Stimulated activated CD8-positive, alpha-beta memory T cell treated with anti-CD3 and anti-CD28 coated beads, Interleukin-4, amount 100 ng/mL, for 4 hours (primary cell): Measurements from ENCODE around the gene NUDT14.

Experiments
- DNase-seq, 2 donors: peaks; one replicate each; pipeline ENCODE4 v3.0.0-alpha.2; 2020; ENCODE audit warnings: low read depth in 2 of 2, low spot score in 1 of 2

Gene NUDT14

GRCh38 chr14:105176513-105176912 lies 4.6 kb downstream of the NUDT14 start:
- no peak for DNase-seq

GRCh38 chr14:105173901-105174894 lies 6.9 kb downstream of the NUDT14 start:
- no peak for DNase-seq

GRCh38 chr14:105173145-105173544 lies 8.0 kb downstream of the NUDT14 start:
- DNase-seq = no peak

- no peak for DNase-seq
Observed at GRCh38 chr14:105172476-105172875, 8.6 kb downstream of the NUDT14 start.

- DNase-seq = no peak
Observed at GRCh38 chr14:105171004-105171673, 10.0 kb downstream of the NUDT14 start.

GRCh38 chr14:105169776-105170655 lies 11.1 kb downstream of the NUDT14 start:
- DNase-seq = no peak

- DNase-seq = peak in 1 of 2 donors; percentile 27
Observed at GRCh38 chr14:105168979-105169507, 12.1 kb downstream of the NUDT14 start.

GRCh38 chr14:105168496-105168978 lies 12.6 kb downstream of the NUDT14 start, which contains the start of gene JAG2:
TSS of gene JAG2 (minus strand) at chr14:105168776. CDS start at chr14:105168420, 356 bp downstream.
- DNase-seq = peak in 1 of 2 donors; percentile 30

GRCh38 chr14:105168093-105168420 lies 13.1 kb downstream of the NUDT14 start:
- DNase-seq = no peak

GRCh38 chr14:105167303-105168092 lies 13.6 kb downstream of the NUDT14 start:
- no peak for DNase-seq

- DNase-seq = no peak
Observed at GRCh38 chr14:105166571-105167302, 14.4 kb downstream of the NUDT14 start.

- no peak for DNase-seq
Observed at GRCh38 chr14:105165761-105166485, 15.2 kb downstream of the NUDT14 start.

- DNase-seq = no peak
Observed at GRCh38 chr14:105165134-105165704, 15.9 kb downstream of the NUDT14 start.

GRCh38 chr14:105163040-105163742 lies 17.9 kb downstream of the NUDT14 start:
- no peak for DNase-seq

GRCh38 chr14:105162669-105162979 lies 18.5 kb downstream of the NUDT14 start:
- no peak for DNase-seq

- DNase-seq = no peak
Observed at GRCh38 chr14:105161964-105162668, 19.0 kb downstream of the NUDT14 start.

GRCh38 chr14:105161309-105161708 lies 19.8 kb downstream of the NUDT14 start:
- no peak for DNase-seq
